Stimulated activated CD4-positive, alpha-beta T cell treated with anti-CD3 and anti-CD28 coated beads, TNF-alpha, amount 100 ng/mL, for 48 hours (primary cell): Measurements from ENCODE around the gene KCNMA1.
A peak's percentile ranks its signal among the peaks of the same experiment; 100 is the strongest.

ENCODE experiments used
- DNase-seq, 3 donors: peaks; one replicate each; pipeline ENCODE4 v3.0.0-alpha.2; 2020; ENCODE audit warnings: low read depth in 3 of 3

KCNMA1 gene

GRCh38 chr10:77338143-77338542, 299.5 kb downstream of the KCNMA1 start:
- DNase-seq, result no peak

GRCh38 chr10:77334501-77334900, 303.1 kb downstream of the KCNMA1 start:
- no peak for DNase-seq

- no peak for DNase-seq
Observed at GRCh38 chr10:77333610-77334340, 303.8 kb downstream of the KCNMA1 start.

- no peak for DNase-seq
Observed at GRCh38 chr10:77332256-77332655, 305.4 kb downstream of the KCNMA1 start.

GRCh38 chr10:77328272-77328816, 309.3 kb downstream of the KCNMA1 start:
- DNase-seq, result peak in 1 of 3 donors; percentile 7

- no peak for DNase-seq
Observed at GRCh38 chr10:77325233-77325537, 312.4 kb downstream of the KCNMA1 start.

GRCh38 chr10:77321838-77322237, 315.8 kb downstream of the KCNMA1 start:
- DNase-seq, result no peak

- no peak for DNase-seq
Observed at GRCh38 chr10:77320971-77321471, 316.6 kb downstream of the KCNMA1 start.

- DNase-seq, result no peak
Observed at GRCh38 chr10:77319557-77319956, 318.1 kb downstream of the KCNMA1 start.

GRCh38 chr10:77318739-77319138, 318.9 kb downstream of the KCNMA1 start:
- no peak for DNase-seq

GRCh38 chr10:77317221-77317620, 320.4 kb downstream of the KCNMA1 start:
- no peak for DNase-seq

- no peak for DNase-seq
Observed at GRCh38 chr10:77315496-77316129, 322.0 kb downstream of the KCNMA1 start.

- DNase-seq, result no peak
Observed at GRCh38 chr10:77313066-77313750, 324.4 kb downstream of the KCNMA1 start.

GRCh38 chr10:77311186-77311585, 326.4 kb downstream of the KCNMA1 start:
- DNase-seq, result no peak

- no peak for DNase-seq
Observed at GRCh38 chr10:77310288-77310840, 327.2 kb downstream of the KCNMA1 start.

GRCh38 chr10:77309509-77309908, 328.1 kb downstream of the KCNMA1 start:
- DNase-seq, result no peak

- no peak for DNase-seq
Observed at GRCh38 chr10:77309092-77309491, 328.5 kb downstream of the KCNMA1 start.

- no peak for DNase-seq
Observed at GRCh38 chr10:77308084-77308732, 329.4 kb downstream of the KCNMA1 start.

GRCh38 chr10:77306666-77307065, 330.9 kb downstream of the KCNMA1 start:
- no peak for DNase-seq

- no peak for DNase-seq
Observed at GRCh38 chr10:77305650-77306632, 331.7 kb downstream of the KCNMA1 start.

- DNase-seq, result no peak
Observed at GRCh38 chr10:77304192-77304591, 333.4 kb downstream of the KCNMA1 start.
